Prostate gland (tissue), 2 donors: ENCODE measurements around the gene CLN5. TPM values are rescaled to one million over a fixed set of nuclear protein-coding genes. Genes with fewer than 3 reads are reported as not detected.
"Not testable (repeated sequence)": the region's sequence is repeated elsewhere in the genome, so short reads cannot be mapped to it uniquely, and the experiment has no call there.

ENCODE experiments used
- DNase-seq: peaks from one replicate; pipeline ENCODE4 v3.0.0-alpha.2; 2019; ENCODE audit warnings: low spot score
- H3K27ac ChIP-seq, 2 donors: fragments of 200-600 bp; sonication (generic); 2 replicates each; pipeline ENCODE4 v1.5.1; 2017 to 2019
- H3K27me3 ChIP-seq: fragments of 200-600 bp; sonication (generic); replicated peaks from 2 replicates; pipeline ENCODE4 v1.5.1; 2019; ENCODE audit not compliant: insufficient read depth
- H3K36me3 ChIP-seq, 2 donors: fragments of 200-600 bp; sonication (generic); 1 replicate in 1 of 2; 2 replicates in 1 of 2; pipeline versions ENCODE4 v1.5.1 to v1.8.1; 2017 to 2019
- H3K4me1 ChIP-seq: fragments of 200-600 bp; sonication (generic); replicated peaks from 2 replicates; pipeline ENCODE4 v1.5.1; 2019
- H3K4me3 ChIP-seq, 2 donors: fragments of 200-600 bp; sonication (generic); 2 replicates each; pipeline ENCODE4 v1.5.1; 2017 to 2019
- H3K9me3 ChIP-seq: fragments of 200-600 bp; sonication (generic); 2 replicates; pipeline ENCODE4 v1.5.1; 2017
- POLR2A ChIP-seq: fragments of 450-650 bp; IDR thresholded peaks from one replicate; pipeline ENCODE4 v1.6.1; 2016; ENCODE audit warnings: antibody characterized with exemption, mild to moderate bottlenecking
- POLR2AphosphoS5 ChIP-seq: sonication (generic); formaldehyde crosslinking; IDR thresholded peaks from one replicate; pipeline ENCODE4 v1.6.1; 2017; ENCODE audit warnings: antibody characterized with exemption
- WGBS: methylation state at CpG from one replicate; pipeline ENCODE4 v1.1.5; 2018; 5-methylcytosine and 5-hydroxymethylcytosine counted together
- intact Hi-C: fragments of 100-400 bp; cut with DNase I; formaldehyde crosslinking; loops from one replicate; pipeline ENCODE4 v1.14.2; 2022
- total RNA-seq, 2 donors: library from RNA; depleted of rRNA; stranded (reverse); fragments of >200 nt; gene quantifications; one replicate each; pipeline ENCODE4 v1.1.0, GENCODE V29; 2016
- TF ChIP-seq, protein P1 (sequence below), 4 experiments: fragments of 200-600 bp in 2 of 4; fragments of 450-650 bp in 2 of 4; sonication (generic) in 2 of 4; IDR thresholded peaks; 1 replicate in 3 of 4; 2 replicates in 1 of 4; pipeline ENCODE4 v1.5.1; 2016 to 2019; ENCODE audit warnings: antibody characterized with exemption in 4 of 4, mild to moderate bottlenecking in 2 of 4, moderate library complexity in 2 of 4

CLN5 gene
- total RNA-seq, 2 donors from 2014 or later: 27.1 to 34.3 TPM

DNA sequence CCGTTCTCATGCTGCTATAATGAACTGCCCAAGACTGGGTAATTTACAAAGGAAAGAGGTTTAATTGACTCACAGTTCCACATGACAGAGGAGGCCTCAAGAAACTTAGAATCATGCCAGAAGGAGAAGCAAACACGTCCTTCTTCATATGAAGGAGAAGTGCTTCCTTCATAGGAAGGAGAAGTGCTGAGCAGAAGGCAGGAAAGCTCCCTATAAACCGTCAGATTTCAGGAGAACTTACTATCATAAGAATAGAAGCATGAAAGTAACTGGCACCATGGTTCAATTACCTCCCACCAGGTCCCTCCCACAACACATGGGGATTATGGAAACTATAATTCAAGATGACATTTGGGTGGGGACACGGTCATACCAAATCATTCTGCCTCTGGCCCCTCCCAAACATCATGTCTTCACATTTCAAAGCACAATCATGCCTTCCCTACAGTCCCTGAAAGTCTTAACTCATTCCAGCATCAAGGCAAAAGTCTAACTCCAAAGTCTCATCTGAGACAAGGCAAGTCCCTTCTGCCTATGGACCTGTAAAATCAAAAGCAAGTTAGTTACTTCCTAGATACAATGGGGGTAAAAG lies 32.9 kb upstream of the CLN5 start:
- Histone ChIP-seq H3K27ac (no peak overlapping the region), H3K4me3 (no peak overlapping the region), H3K27me3 (no peaks in the 10 kb centered on the region), H3K36me3 (no peaks in the 10 kb centered on the region), H3K9me3 (no peaks in the 10 kb centered on the region), H3K4me1 (no peaks in the 10 kb centered on the region)
- 76% methylated on average over 4 of the region's 4 CpGs for WGBS
- intact Hi-C loops: no loop called here
- no peak for TF ChIP-seq POLR2A
- no peak for TF ChIP-seq POLR2AphosphoS5
- TF ChIP-seq, protein P1, sequence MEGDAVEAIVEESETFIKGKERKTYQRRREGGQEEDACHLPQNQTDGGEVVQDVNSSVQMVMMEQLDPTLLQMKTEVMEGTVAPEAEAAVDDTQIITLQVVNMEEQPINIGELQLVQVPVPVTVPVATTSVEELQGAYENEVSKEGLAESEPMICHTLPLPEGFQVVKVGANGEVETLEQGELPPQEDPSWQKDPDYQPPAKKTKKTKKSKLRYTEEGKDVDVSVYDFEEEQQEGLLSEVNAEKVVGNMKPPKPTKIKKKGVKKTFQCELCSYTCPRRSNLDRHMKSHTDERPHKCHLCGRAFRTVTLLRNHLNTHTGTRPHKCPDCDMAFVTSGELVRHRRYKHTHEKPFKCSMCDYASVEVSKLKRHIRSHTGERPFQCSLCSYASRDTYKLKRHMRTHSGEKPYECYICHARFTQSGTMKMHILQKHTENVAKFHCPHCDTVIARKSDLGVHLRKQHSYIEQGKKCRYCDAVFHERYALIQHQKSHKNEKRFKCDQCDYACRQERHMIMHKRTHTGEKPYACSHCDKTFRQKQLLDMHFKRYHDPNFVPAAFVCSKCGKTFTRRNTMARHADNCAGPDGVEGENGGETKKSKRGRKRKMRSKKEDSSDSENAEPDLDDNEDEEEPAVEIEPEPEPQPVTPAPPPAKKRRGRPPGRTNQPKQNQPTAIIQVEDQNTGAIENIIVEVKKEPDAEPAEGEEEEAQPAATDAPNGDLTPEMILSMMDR (IDR thresholded peaks at IDR 0.05): no peak
- DNase-seq: no peak

GRCh38 chr13:76959734-76960133 lies 32.1 kb upstream of the CLN5 start:
- intact Hi-C loops, H3K9me3 ChIP-seq, DNase-seq, H3K36me3 ChIP-seq, H3K27ac ChIP-seq, H3K27me3 ChIP-seq, H3K4me3 ChIP-seq, H3K4me1 ChIP-seq: not testable (repeated sequence)

GRCh38 chr13:76965759-76966421 lies 26.0 kb upstream of the CLN5 start:
- DNase-seq: no peak
- 46% methylated on average over 6 of the region's 6 CpGs for WGBS
- no peaks in the 10 kb centered on the region for H3K9me3 ChIP-seq
- no peaks in the 10 kb centered on the region for H3K36me3 ChIP-seq
- H3K4me1 ChIP-seq: no peaks in the 10 kb centered on the region
- no peak for TF ChIP-seq POLR2A
- no peak for TF ChIP-seq POLR2AphosphoS5
- TF ChIP-seq, protein P1 (IDR thresholded peaks at IDR 0.05): no peak
- H3K27ac ChIP-seq: no peak overlapping the region
- intact Hi-C loops: no loop called here
- no peaks in the 10 kb centered on the region for H3K27me3 ChIP-seq
- H3K4me3 ChIP-seq: no peak overlapping the region

- no peak for DNase-seq
- TF ChIP-seq POLR2AphosphoS5: no peak
- TF ChIP-seq, protein P1 (IDR thresholded peaks at IDR 0.05): no peak
- no peak for TF ChIP-seq POLR2A
- Histone ChIP-seq H3K9me3 (no peaks in the 10 kb centered on the region), H3K27ac (no peak overlapping the region), H3K27me3 (no peaks in the 10 kb centered on the region), H3K4me3 (no peak overlapping the region), H3K4me1 (no peaks in the 10 kb centered on the region), H3K36me3 (no peaks in the 10 kb centered on the region)
- intact Hi-C loops: no loop called here
- 75% methylated on average over 6 of the region's 6 CpGs for WGBS
Observed at GRCh38 chr13:76967031-76967430, 24.9 kb upstream of the CLN5 start.

- TF ChIP-seq POLR2A (no peak), POLR2AphosphoS5 (no peak)
- TF ChIP-seq, protein P1 (IDR thresholded peaks at IDR 0.05): no peak
- H3K9me3 ChIP-seq: no peaks in the 10 kb centered on the region
Observed at GRCh38 chr13:76968041-76968440, 23.8 kb upstream of the CLN5 start.

More at GRCh38 chr13:76968041-76968440, 23.8 kb upstream of the CLN5 start:
- H3K36me3 ChIP-seq: no peaks in the 10 kb centered on the region
- no peak for DNase-seq
- H3K4me3 ChIP-seq: no peak overlapping the region
- no peaks in the 10 kb centered on the region for H3K27me3 ChIP-seq
- H3K4me1 ChIP-seq: no peaks in the 10 kb centered on the region
- 93% methylated on average over 6 of the region's 6 CpGs for WGBS
- intact Hi-C loops: no loop called here
- no peak overlapping the region for H3K27ac ChIP-seq
